ENCODE data around the gene TNNI3K.

TNNI3K gene

DNA sequence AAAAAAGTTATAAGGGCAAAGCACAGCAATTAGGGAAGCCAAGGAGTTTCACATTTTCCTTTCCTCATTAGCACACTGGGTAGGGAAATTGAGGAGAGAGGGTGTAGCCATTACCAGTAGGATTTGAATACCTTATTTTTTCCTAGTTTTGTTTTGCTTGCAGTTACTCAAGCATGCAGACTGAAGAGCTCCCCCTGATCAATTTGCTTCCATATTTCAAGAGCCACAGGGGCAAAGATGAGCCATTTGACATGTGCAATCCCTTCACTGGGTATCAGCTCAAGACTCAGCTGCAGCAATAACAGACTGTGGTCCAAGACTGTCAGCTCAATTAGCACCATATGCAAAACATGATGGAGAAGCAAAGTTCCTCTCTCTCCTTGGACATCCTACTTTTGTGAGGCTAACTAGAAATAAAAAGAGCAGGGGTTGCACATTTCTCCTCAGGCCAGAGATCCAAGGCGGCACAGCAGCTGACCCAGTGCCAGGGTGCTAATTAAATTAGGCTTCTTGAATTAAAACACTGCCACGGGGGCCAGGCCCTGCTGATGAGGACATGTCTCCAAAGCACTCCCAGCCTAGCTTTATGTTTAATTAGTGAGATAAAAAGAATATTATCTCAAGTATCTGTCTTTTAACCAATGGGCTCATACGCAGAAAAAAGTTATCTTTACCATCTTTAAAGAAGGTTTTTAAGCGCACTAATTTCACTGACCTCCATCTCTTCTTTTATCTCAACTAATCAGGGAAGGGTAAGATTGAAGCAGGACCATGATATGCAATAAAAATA lies 314.0 kb downstream of the TNNI3K start:
- in situ Hi-C loops (cut with HindIII; ENCODE audit: low sequenced_read_pairs): no loop called here
- TF ChIP-seq CTCF (IDR thresholded peaks at IDR 0.05; ENCODE audit: low read depth, low read length): no peak
- no peak overlapping the region for H3K4me3 ChIP-seq (ENCODE audit: low read depth, low read length)
- no peak for DNase-seq (ENCODE audit: low read depth, low spot score)

- TF ChIP-seq CTCF (IDR thresholded peaks at IDR 0.05; ENCODE audit: low read depth, low read length): no peak
- in situ Hi-C loops (cut with HindIII; ENCODE audit: low sequenced_read_pairs): no loop called here
- no peak overlapping the region for H3K4me3 ChIP-seq (ENCODE audit: low read depth, low read length)
- DNase-seq (ENCODE audit: low read depth, low spot score): no peak
Measured at GRCh38 chr1:74549932-74550331, 314.7 kb downstream of the TNNI3K start.

DNA sequence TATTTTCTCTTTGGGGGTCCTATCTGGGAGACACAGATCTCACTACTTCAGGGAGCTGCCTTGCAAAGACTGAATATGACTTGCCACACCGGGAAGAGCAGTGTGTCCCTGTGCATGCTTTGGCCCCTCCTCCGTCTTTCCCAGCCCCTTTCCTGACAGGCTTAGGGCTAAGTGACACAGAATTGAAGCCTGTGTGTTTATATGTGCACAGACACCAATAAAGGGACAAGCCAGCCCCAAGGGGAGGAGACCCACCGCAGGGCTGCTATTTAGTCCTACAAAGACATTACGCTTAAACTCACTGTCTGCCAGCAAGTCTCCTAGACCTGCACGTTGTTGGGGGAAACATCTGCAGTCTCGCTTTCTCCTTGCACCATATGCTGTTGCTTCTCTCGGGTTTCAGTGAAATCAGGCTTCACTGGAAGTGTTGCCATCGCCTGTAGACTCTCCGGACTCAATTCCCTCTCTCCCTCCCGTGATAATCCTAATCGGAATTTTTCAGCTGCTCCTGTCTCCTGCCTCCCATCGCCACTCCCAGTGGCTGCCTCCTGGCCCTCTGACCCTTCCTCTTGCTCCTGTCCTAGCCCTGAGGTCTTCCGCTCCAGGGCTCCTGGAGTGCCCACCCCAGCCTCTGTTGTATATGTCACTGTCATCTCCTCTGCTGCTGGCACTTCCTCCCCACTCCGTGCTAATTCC lies 335.8 kb downstream of the TNNI3K start:
- in situ Hi-C loops (cut with HindIII; ENCODE audit: low sequenced_read_pairs): no loop called here
- no peak for TF ChIP-seq CTCF (IDR thresholded peaks at IDR 0.05; ENCODE audit: low read depth, low read length)
- no peak overlapping the region for H3K4me3 ChIP-seq (ENCODE audit: low read depth, low read length)
- no peak for DNase-seq (ENCODE audit: low read depth, low spot score)

- in situ Hi-C loops (cut with HindIII; ENCODE audit: low sequenced_read_pairs): no loop called here
- TF ChIP-seq CTCF (IDR thresholded peaks at IDR 0.05; ENCODE audit: low read depth, low read length): no peak
Measured at GRCh38 chr1:74571493-74571800, 336.3 kb downstream of the TNNI3K start.

GRCh38 chr1:74571891-74572290 lies 336.7 kb downstream of the TNNI3K start:
- no peak overlapping the region for H3K4me3 ChIP-seq (ENCODE audit: low read depth, low read length)
- no peak for DNase-seq (ENCODE audit: low read depth, low spot score)
- in situ Hi-C loops (cut with HindIII; ENCODE audit: low sequenced_read_pairs): no loop called here
- no peak for TF ChIP-seq CTCF (IDR thresholded peaks at IDR 0.05; ENCODE audit: low read depth, low read length)

More at GRCh38 chr1:74571493-74571800, 336.3 kb downstream of the TNNI3K start:
- no peak overlapping the region for H3K4me3 ChIP-seq (ENCODE audit: low read depth, low read length)
- DNase-seq (ENCODE audit: low read depth, low spot score): no peak

- no peak for TF ChIP-seq CTCF (IDR thresholded peaks at IDR 0.05; ENCODE audit: low read depth, low read length)
- DNase-seq (ENCODE audit: low read depth, low spot score): no peak
- H3K4me3 ChIP-seq (ENCODE audit: low read depth, low read length): no peak overlapping the region
- in situ Hi-C loops (cut with HindIII; ENCODE audit: low sequenced_read_pairs): no loop called here
Measured at GRCh38 chr1:74578101-74578500, 342.9 kb downstream of the TNNI3K start.

Data from astrocyte of the spinal cord (primary cell).